HG03575 (cell line): Measurements from ENCODE around the gene FIG4.

Source experiments
- ATAC-seq: cut with Tn5 transposase; IDR thresholded peaks from one replicate; pipeline ENCODE4 v1.9.1; 2021; ENCODE audit not compliant: unreplicated experiment, insufficient number of reproducible peaks, low FRiP score; ENCODE audit errors: extremely low read depth

FIG4 gene

GRCh38 chr6:109787312-109787711 lies 96.2 kb downstream of the FIG4 start:
- no peak for ATAC-seq

DNA sequence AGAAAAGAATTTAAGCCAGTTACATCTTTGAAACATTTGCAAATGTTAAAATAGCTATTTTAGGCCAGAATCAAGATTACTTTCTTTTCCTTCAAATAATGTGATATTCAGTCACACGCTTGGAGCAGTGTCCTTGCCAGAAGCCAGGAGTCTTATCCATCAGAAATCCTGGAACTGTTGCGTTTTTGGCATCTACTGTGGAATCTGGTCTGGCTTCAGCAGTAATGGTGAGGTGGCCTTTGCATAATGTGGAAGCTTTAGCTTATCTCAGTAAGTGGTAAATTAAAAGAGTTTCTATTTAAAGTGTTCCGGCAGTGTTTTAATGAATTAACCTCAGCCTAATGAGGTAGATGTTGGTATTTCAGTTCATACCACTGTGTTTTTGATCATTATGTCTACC lies 97.6 kb downstream of the FIG4 start:
- no peak for ATAC-seq

DNA sequence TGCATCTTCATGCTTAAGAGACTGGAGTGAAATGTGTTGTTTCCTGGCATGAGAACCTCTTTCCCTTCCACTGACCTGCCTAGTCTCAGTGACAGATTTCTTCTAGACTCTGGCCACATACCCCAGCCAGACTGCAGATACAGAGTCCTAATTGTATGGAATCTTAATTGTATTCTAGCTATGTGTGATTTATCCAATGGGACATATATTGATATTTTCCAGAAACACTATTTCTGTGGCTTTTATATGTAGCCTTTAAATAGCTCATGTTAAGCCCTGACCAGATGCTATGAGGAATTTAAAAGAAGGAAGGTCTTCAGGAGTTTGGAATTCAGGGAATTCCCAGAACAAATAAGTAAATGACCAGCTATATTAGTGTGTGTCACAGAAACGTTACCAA lies 99.0 kb downstream of the FIG4 start:
- ATAC-seq: no peak

- no peak for ATAC-seq
Observed at GRCh38 chr6:109791301-109791700, 100.2 kb downstream of the FIG4 start.

DNA sequence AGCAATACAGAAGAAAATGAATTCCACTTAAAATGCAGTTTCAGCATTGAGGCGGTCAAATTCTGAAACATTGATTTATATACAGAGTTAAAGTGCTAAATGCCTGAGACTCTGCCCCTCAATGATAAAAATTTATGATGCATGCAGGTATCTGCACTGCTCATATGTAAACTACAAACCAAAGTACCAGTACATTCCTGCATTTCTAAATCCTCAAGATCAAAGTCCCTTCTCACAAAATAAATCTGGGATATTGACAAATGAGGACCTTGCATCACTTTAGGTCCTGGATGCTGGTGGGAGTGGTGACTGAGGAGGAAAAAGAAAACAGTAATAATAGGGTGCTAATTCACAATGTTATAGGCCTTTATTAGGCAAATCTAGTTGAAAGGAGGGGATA lies 101.9 kb downstream of the FIG4 start:
- ATAC-seq: no peak

GRCh38 chr6:109793792-109794191 lies 102.7 kb downstream of the FIG4 start:
- no peak for ATAC-seq

- no peak for ATAC-seq
Observed at GRCh38 chr6:109794201-109794923, 103.3 kb downstream of the FIG4 start.

DNA sequence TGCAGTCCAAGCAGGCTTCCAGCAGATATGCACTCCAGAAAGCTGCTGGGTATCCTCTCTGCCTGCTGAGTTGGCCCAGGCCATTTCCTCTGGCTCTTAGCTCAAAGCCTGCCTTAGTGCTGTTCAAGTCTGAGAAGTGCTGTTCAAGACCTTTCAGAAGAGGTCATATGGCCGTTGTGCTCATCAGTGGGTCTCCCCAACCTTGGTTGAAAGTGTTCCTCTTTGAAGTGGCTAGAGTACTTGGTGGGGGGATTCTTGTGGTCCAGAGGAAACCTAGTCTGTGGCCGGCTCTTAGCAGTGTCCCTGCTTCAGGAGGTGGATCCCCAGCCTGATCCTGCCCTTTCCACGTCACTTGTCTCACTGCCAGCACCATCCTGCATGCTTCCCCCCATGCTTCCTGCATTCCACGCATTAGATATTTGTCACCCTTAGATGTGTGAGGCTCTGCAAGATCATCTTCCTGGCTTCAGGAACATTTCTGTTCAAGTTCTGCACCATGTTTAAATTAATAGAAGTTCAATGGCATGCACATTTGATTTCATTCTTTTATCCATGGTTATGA lies 105.0 kb downstream of the FIG4 start:
- no peak for ATAC-seq

GRCh38 chr6:109799129-109799528 lies 108.0 kb downstream of the FIG4 start:
- no peak for ATAC-seq

- no peak for ATAC-seq
Observed at GRCh38 chr6:109799664-109800063, 108.6 kb downstream of the FIG4 start.

- ATAC-seq: no peak
Observed at GRCh38 chr6:109800771-109801170, 109.7 kb downstream of the FIG4 start.

- no peak for ATAC-seq
Observed at GRCh38 chr6:109801794-109802193, 110.7 kb downstream of the FIG4 start.

DNA sequence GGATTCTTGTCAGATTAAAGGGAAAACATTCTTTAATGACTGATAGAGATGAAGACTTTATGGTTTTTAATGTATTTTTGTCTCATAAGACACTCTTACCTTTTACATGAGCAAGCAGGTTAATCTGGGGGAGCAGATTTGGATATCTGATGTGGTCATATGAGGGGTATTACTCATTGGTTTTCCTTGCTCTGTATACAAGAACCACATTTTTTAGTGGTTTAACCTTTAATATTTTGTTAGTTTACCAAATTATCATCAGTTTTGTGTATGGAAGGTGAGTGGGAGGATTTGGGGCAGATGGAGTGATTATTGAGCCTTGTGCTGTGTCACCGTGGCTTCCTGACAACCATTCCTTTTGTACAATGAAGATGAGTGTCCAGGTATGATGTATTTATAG lies 112.9 kb downstream of the FIG4 start:
- ATAC-seq: no peak

DNA sequence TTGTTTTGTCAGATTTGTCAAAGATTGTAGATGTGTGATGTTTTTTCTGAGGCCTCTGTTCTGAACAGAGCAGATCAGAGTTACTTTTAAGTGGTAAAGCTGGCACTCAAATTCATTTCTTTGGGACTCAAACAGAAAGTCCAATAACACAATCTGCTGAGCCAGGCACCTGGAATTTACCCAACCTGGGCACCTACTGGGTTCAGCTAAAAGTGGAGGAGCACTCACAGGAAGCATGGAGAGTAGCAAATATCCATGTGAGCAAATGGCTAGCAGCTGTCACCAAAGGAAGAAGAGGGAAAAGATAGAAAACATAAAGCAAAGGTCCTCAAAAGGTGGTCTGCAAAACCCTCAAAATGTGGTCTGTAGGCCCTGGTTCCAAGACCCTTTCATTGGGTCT lies 116.8 kb downstream of the FIG4 start:
- no peak for ATAC-seq

- ATAC-seq: no peak
Observed at GRCh38 chr6:109808837-109809236, 117.7 kb downstream of the FIG4 start.

GRCh38 chr6:109815054-109815453 lies 124.0 kb downstream of the FIG4 start:
- ATAC-seq: no peak

GRCh38 chr6:109816452-109817374 lies 125.6 kb downstream of the FIG4 start:
- no peak for ATAC-seq

DNA sequence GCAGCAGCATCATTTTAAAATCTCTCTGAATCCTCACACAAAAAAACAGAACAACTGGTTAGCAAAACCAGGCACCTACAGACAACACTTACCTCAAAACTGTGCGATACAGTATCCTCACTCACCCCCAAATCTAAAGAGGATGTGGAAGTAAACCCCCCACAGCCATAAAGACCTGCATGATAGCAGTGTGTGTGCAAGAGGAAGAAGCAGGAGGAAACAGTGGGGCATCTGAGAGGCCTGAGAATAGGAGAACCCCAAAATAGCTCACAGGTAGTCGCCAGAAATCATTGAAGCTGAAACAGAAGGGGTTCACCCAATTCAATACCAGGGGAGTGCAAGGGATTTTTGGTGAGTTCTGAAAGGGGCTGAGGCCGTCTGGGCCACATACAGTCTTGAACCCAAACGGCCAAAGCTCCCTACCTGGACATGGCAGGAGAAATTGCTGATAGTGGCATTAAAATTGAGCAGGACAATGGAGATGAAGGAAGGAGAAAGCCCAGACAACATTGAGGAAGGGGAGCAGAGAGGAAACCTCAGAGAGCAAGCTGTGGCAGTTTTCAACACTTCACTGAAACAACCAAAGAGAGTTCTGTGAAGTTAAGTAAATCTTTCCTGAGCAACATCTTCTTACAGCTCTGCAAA lies 129.7 kb downstream of the FIG4 start:
- ATAC-seq: no peak

- ATAC-seq: no peak
Observed at GRCh38 chr6:109821428-109821827, 130.3 kb downstream of the FIG4 start.

GRCh38 chr6:109824105-109824504 lies 133.0 kb downstream of the FIG4 start:
- ATAC-seq: no peak
